K562 (cell line): Measurements from ENCODE around the gene NEU1. TPM values are rescaled to one million over a fixed set of nuclear protein-coding genes. Genes with fewer than 3 reads are reported as not detected.
A peak's percentile ranks its signal among the peaks of the same experiment; 100 is the strongest.

Source experiments
- BRD4 ChIP-seq: fragments of 200-600 bp; sonication (generic); IDR thresholded peaks from 2 replicates; pipeline ENCODE4 v1.6.1; 2017; ENCODE audit warnings: inconsistent platforms
- KLF10 ChIP-seq: fragments of 250-450 bp; sonication (Bioruptor Pico); IDR thresholded peaks from 2 replicates; pipeline ENCODE4 v1.6.1; 2021; ENCODE audit warnings: matching md5 sums
- MAFG ChIP-seq: fragments of 450-650 bp; conservative IDR thresholded peaks from 2 replicates; pipeline ENCODE4 v1.6.1; 2016; ENCODE audit warnings: missing genetic modification characterization, missing compliant biosample characterization
- MCM2 ChIP-seq: fragments of 450-650 bp; IDR thresholded peaks from 2 replicates; pipeline ENCODE4 v1.6.1; 2017; ENCODE audit warnings: low read depth, mild to moderate bottlenecking
- MEF2D ChIP-seq: conservative IDR thresholded peaks from 2 replicates; pipeline ENCODE4 v1.6.1; 2016; ENCODE audit warnings: low read depth, missing genetic modification characterization, missing compliant biosample characterization
- MYNN ChIP-seq, 2 experiments: sonication (generic); formaldehyde crosslinking in 1 of 2; IDR thresholded peaks; 2 replicates each; pipeline versions ENCODE4 v1.5.0 to v1.6.1; 2016 to 2020; ENCODE audit warnings: antibody characterized with exemption in 1 of 2, missing genetic modification reagents in 1 of 2
- PCBP1 ChIP-seq: fragments of 200-400 bp; formaldehyde crosslinking; IDR thresholded peaks from 2 replicates; pipeline ENCODE4 v1.6.1; 2018; ENCODE audit warnings: mild to moderate bottlenecking, low read depth, low read length; ENCODE audit not compliant: poor library complexity, severe bottlenecking
- SIX5 ChIP-seq, 2 experiments: IDR thresholded peaks; 2 replicates each; pipeline ENCODE4 v1.6.1; 2011; ENCODE audit warnings: low read length in 2 of 2, borderline replicate concordance in 1 of 2, low read depth in 1 of 2, mild to moderate bottlenecking in 1 of 2, moderate library complexity in 1 of 2; ENCODE audit not compliant: insufficient read depth in 1 of 2
- SMAD3 ChIP-seq: fragments of 450-650 bp; formaldehyde crosslinking; conservative IDR thresholded peaks from 2 replicates; pipeline ENCODE4 v1.4.0; 2020; ENCODE audit warnings: mild to moderate bottlenecking
- ZBTB1 ChIP-seq: sonication (generic); formaldehyde crosslinking; IDR thresholded peaks from 2 replicates; pipeline ENCODE4 v1.8.1; 2023; ENCODE audit warnings: missing genetic modification reagents, low read depth, mild to moderate bottlenecking, borderline replicate concordance
- ZNF212 ChIP-seq: fragments of 450-650 bp; formaldehyde crosslinking; IDR thresholded peaks from 2 replicates; pipeline ENCODE4 v1.4.0; 2020; ENCODE audit warnings: mild to moderate bottlenecking
- ZNF436 ChIP-seq: fragments of 250-450, 450-650 bp; sonication (Bioruptor Pico); formaldehyde crosslinking; IDR thresholded peaks from 2 replicates; pipeline ENCODE4 v1.7.0; 2020; ENCODE audit warnings: mild to moderate bottlenecking
- ZNF583 ChIP-seq: fragments of 250-450 bp; sonication (Bioruptor Pico); IDR thresholded peaks from 2 replicates; pipeline ENCODE4 v1.4.0; 2020
- polyA plus RNA-seq, 8 experiments: library from polyadenylated mRNA; depleted of rRNA in 4 of 8; stranded (reverse) in 5 of 8; unstranded in 3 of 8; fragments of >200 nt; fragmentation: Nextera tagmentation in 2 of 8; fragmentation: Illumina TruSeq in 1 of 8; extraction: Ambion mirVana in 2 of 8; extraction: Trizol in 1 of 8; gene quantifications; 2 replicates each; pipeline versions ENCODE4 v1.2.1 to v1.2.3, GENCODE V29; 2011 to 2014; ENCODE audit warnings: inconsistent platforms in 1 of 8, missing spikeins in 1 of 8
- total RNA-seq, 7 experiments: library from RNA; depleted of rRNA in 6 of 7; stranded (reverse); fragments of >200 nt in 6 of 7; fragmentation: Illumina TruSeq in 2 of 7; extraction: Trizol in 2 of 7; gene quantifications; 2 replicates each; pipeline versions ENCODE4 v1.2.1 to v1.2.3, GENCODE V29; 2011 to 2021; ENCODE audit warnings: low replicate concordance in 1 of 7
- TF ChIP-seq, protein P1 (sequence below): fragments of 450-650 bp; IDR thresholded peaks from 2 replicates; pipeline ENCODE4 v1.6.1; 2016; ENCODE audit warnings: borderline replicate concordance
- TF ChIP-seq, protein P2 (sequence below): fragments of 150-350 bp; conservative IDR thresholded peaks from 2 replicates; pipeline ENCODE4 v1.6.1; 2014; ENCODE audit warnings: low read length
- TF ChIP-seq, protein P3 (sequence below): sonication (generic); formaldehyde crosslinking; IDR thresholded peaks from 2 replicates; pipeline ENCODE4 v1.8.1; 2023; ENCODE audit warnings: mild to moderate bottlenecking, missing genetic modification reagents
- TF ChIP-seq, protein P4 (sequence below): fragments of 250-450 bp; sonication (Bioruptor Pico); IDR thresholded peaks from 2 replicates; pipeline ENCODE4 v1.4.0; 2020; ENCODE audit warnings: mild to moderate bottlenecking, moderate library complexity

NEU1 gene
- total and polyA plus RNA-seq, 9 of the 15 experiments (the other 6 are each of a cell fraction or from before 2014, with no cell fraction given) = 14.8 to 67.8 (median 51.0) TPM

DNA sequence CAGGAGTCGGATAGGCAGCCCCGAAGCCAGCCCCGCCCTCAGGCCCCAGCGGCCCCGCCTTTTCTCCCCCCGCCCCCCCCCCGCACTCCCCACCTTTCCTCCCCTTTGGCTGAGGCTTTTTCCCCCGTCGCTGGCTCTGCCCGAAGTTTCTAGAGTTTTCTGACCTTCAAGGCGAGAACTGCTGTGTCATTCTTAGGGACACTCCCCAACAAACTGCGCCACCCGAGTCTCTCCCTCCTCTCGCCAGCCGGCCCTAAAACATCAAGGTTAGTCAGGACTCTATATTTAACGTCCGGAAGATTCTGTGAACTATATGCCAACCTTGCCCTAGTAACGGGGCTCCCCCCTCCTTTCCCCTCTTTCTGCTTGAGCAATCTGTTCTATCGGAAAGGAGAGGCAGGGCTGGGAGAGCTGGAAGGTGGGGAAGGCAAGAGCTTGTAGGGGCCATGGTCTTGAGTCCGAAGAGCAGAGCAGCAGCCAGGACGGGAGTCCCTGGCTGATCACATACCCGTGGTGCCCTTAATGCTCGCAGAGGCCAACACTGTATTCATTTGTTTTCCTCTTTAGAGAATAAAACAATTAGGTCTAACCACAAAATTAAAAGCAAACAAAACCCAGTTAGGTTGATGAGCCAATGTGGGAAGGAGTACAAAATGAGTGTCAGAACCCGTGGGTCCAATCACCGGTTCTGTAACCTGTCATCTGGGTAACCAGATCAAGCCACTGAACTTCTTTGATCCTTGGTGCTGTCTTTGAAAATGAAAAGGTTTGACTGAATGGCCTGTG, 40.4 kb downstream of the NEU1 start (continued):
- TF ChIP-seq, protein P1, sequence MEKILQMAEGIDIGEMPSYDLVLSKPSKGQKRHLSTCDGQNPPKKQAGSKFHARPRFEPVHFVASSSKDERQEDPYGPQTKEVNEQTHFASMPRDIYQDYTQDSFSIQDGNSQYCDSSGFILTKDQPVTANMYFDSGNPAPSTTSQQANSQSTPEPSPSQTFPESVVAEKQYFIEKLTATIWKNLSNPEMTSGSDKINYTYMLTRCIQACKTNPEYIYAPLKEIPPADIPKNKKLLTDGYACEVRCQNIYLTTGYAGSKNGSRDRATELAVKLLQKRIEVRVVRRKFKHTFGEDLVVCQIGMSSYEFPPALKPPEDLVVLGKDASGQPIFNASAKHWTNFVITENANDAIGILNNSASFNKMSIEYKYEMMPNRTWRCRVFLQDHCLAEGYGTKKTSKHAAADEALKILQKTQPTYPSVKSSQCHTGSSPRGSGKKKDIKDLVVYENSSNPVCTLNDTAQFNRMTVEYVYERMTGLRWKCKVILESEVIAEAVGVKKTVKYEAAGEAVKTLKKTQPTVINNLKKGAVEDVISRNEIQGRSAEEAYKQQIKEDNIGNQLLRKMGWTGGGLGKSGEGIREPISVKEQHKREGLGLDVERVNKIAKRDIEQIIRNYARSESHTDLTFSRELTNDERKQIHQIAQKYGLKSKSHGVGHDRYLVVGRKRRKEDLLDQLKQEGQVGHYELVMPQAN = peak; percentile 72; the same call in 1 of the 2 replicates
- TF ChIP-seq MEF2D = peak; percentile 70
- TF ChIP-seq, protein P2, sequence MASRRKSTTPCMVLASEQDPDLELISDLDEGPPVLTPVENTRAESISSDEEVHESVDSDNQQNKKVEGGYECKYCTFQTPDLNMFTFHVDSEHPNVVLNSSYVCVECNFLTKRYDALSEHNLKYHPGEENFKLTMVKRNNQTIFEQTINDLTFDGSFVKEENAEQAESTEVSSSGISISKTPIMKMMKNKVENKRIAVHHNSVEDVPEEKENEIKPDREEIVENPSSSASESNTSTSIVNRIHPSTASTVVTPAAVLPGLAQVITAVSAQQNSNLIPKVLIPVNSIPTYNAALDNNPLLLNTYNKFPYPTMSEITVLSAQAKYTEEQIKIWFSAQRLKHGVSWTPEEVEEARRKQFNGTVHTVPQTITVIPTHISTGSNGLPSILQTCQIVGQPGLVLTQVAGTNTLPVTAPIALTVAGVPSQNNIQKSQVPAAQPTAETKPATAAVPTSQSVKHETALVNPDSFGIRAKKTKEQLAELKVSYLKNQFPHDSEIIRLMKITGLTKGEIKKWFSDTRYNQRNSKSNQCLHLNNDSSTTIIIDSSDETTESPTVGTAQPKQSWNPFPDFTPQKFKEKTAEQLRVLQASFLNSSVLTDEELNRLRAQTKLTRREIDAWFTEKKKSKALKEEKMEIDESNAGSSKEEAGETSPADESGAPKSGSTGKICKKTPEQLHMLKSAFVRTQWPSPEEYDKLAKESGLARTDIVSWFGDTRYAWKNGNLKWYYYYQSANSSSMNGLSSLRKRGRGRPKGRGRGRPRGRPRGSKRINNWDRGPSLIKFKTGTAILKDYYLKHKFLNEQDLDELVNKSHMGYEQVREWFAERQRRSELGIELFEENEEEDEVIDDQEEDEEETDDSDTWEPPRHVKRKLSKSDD = no peak
- TF ChIP-seq, protein P3, sequence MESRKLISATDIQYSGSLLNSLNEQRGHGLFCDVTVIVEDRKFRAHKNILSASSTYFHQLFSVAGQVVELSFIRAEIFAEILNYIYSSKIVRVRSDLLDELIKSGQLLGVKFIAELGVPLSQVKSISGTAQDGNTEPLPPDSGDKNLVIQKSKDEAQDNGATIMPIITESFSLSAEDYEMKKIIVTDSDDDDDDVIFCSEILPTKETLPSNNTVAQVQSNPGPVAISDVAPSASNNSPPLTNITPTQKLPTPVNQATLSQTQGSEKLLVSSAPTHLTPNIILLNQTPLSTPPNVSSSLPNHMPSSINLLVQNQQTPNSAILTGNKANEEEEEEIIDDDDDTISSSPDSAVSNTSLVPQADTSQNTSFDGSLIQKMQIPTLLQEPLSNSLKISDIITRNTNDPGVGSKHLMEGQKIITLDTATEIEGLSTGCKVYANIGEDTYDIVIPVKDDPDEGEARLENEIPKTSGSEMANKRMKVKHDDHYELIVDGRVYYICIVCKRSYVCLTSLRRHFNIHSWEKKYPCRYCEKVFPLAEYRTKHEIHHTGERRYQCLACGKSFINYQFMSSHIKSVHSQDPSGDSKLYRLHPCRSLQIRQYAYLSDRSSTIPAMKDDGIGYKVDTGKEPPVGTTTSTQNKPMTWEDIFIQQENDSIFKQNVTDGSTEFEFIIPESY (CRISPR knock-in tag) = peak; percentile 33; the same call in 1 of the 2 replicates
- peak; percentile 64; the same call in 1 of the 2 replicates for TF ChIP-seq KLF10 (CRISPR knock-in tag)
- no peak for TF ChIP-seq SIX5 (IDR thresholded peaks at IDR 0.05; ENCODE audit: borderline replicate concordance in 1 of 2, insufficient read depth in 1 of 2, low read depth in 1 of 2, low read length in 2 of 2)
- peak; percentile 58 for TF ChIP-seq PCBP1
- TF ChIP-seq SMAD3 (CRISPR knock-in tag) = peak; percentile 44; the same call in 1 of the 2 replicates
- TF ChIP-seq BRD4 = peak; percentile 84
- TF ChIP-seq ZNF583 (CRISPR knock-in tag) = peak; percentile 68; the same call in 1 of the 2 replicates
- TF ChIP-seq ZNF436 (CRISPR knock-in tag) = no peak
- peak; percentile 100 for TF ChIP-seq MAFG
- TF ChIP-seq, protein P4, sequence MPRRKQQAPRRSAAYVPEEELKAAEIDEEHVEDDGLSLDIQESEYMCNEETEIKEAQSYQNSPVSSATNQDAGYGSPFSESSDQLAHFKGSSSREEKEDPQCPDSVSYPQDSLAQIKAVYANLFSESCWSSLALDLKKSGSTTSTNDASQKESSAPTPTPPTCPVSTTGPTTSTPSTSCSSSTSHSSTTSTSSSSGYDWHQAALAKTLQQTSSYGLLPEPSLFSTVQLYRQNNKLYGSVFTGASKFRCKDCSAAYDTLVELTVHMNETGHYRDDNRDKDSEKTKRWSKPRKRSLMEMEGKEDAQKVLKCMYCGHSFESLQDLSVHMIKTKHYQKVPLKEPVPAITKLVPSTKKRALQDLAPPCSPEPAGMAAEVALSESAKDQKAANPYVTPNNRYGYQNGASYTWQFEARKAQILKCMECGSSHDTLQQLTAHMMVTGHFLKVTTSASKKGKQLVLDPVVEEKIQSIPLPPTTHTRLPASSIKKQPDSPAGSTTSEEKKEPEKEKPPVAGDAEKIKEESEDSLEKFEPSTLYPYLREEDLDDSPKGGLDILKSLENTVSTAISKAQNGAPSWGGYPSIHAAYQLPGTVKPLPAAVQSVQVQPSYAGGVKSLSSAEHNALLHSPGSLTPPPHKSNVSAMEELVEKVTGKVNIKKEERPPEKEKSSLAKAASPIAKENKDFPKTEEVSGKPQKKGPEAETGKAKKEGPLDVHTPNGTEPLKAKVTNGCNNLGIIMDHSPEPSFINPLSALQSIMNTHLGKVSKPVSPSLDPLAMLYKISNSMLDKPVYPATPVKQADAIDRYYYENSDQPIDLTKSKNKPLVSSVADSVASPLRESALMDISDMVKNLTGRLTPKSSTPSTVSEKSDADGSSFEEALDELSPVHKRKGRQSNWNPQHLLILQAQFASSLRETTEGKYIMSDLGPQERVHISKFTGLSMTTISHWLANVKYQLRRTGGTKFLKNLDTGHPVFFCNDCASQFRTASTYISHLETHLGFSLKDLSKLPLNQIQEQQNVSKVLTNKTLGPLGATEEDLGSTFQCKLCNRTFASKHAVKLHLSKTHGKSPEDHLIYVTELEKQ (CRISPR knock-in tag) = no peak
- no peak for TF ChIP-seq ZBTB1 (CRISPR knock-in tag)
- TF ChIP-seq MYNN (IDR thresholded peaks at IDR 0.05) = peak; percentile 75
- no peak for TF ChIP-seq MYNN (CRISPR knock-in tag; IDR thresholded peaks at IDR 0.05)
- no peak; the same call in 1 of the 2 replicates for TF ChIP-seq ZNF212 (CRISPR knock-in tag)
- TF ChIP-seq MCM2 = no peak
